Stimulated activated effector memory CD8-positive, alpha-beta T cell treated with anti-CD3 and anti-CD28 coated beads, Interleukin-12 subunit alpha, Interleukin-12 subunit beta, amount 100 ng/mL, for 72 hours (primary cell): ENCODE measurements around the gene GLIPR2.
"Not testable (repeated sequence)": the region's sequence is repeated elsewhere in the genome, so short reads cannot be mapped to it uniquely, and the experiment has no call there.

Experiments used
- ATAC-seq: fragments of 150-1000 bp; cut with Tn5 transposase; 2 replicates; pipeline ENCODE4 v1.10.0; 2021
- DNase-seq, 2 donors: peaks; one replicate each; pipeline ENCODE4 v3.0.0; 2021 to 2022; ENCODE audit warnings: low spot score in 2 of 2
- H3K27ac Mint-ChIP-seq: one replicate; pipeline ENCODE4 v1.8.0; 2022; ENCODE audit warnings: mild to moderate bottlenecking, mixed read lengths
- H3K36me3 Mint-ChIP-seq: one replicate; pipeline ENCODE4 v1.8.0; 2022; ENCODE audit warnings: mild to moderate bottlenecking, mixed read lengths
- H3K4me1 Mint-ChIP-seq: one replicate; pipeline ENCODE4 v1.8.0; 2022; ENCODE audit warnings: mixed read lengths
- H3K4me3 Mint-ChIP-seq: one replicate; pipeline ENCODE4 v1.8.0; 2022; ENCODE audit warnings: mild to moderate bottlenecking, mixed read lengths
- H3K9me3 Mint-ChIP-seq: one replicate; pipeline ENCODE4 v1.8.0; 2022; ENCODE audit warnings: mixed read lengths

GLIPR2 gene, protein sequence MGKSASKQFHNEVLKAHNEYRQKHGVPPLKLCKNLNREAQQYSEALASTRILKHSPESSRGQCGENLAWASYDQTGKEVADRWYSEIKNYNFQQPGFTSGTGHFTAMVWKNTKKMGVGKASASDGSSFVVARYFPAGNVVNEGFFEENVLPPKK

DNA sequence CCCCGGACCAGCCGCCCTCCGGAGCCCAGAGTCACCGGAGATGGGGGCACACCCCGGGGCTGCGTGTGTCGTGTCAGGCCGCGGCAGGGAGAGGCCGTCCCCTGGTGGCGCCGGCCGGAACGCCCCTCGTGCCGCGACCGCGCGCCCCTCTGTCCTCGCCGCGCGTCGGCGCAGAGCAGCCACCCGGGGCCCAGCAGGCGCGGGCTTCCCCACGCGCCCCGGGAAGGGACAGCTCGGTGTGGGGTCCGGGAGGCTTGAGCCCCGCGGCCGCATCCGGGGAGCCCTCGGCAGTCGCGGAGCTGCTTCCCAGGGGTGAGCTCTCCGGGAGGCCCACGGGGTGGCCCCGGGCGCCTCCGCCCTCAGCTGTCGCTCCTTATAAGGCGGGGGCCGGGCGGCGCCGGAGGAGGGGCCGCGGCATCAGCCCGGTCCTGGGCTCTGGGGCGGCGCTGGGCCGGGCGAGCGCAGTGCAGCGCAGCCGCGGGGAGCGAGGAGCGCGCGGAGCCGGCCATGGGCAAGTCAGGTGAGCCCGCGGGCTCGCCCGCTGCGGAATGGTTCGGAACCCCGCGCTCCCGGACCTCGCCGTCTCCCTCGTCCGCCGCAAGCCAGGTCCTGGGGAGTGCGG is at the start of gene GLIPR2:
GLIPR2 (plus strand) TSS at position 462 of the 622 bp plus-strand sequence; CDS start at position 508, 46 bp downstream.
- DNase-seq (peak; percentile 76 to 85), ATAC-seq (peak; percentile 98)
- Mint-ChIP-seq H3K4me3 (peak within 1 kb of the TSS; percentile 97), H3K4me1 (peaks cover 52% of the 10 kb centered on the region), H3K27ac (peak within 1 kb of the TSS; percentile 93), H3K9me3 (no peaks in the 10 kb centered on the region), H3K36me3 (peaks cover 7% of the 10 kb centered on the region)

DNA sequence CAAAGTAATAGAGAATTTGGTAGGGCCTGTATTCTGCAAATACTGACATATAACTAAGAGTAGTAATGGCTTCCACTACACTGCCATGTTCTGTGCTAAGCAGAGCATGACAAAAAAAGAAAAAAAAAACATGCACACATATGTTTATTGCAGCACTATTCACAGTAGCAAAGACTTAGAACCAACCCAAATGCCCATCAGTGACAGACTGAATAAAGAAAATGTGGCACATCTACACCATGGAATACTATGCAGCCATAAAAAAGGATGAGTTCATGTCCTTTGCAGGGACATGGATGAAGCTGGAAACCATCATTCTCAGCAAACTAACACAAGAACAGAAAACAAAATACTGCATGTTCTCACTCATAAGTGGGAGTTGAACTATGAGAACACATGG is 49.5 kb upstream of the GLIPR2 start:
- H3K4me1 Mint-ChIP-seq, H3K36me3 Mint-ChIP-seq, H3K9me3 Mint-ChIP-seq, H3K27ac Mint-ChIP-seq, H3K4me3 Mint-ChIP-seq, DNase-seq, ATAC-seq: not testable (repeated sequence)

DNA sequence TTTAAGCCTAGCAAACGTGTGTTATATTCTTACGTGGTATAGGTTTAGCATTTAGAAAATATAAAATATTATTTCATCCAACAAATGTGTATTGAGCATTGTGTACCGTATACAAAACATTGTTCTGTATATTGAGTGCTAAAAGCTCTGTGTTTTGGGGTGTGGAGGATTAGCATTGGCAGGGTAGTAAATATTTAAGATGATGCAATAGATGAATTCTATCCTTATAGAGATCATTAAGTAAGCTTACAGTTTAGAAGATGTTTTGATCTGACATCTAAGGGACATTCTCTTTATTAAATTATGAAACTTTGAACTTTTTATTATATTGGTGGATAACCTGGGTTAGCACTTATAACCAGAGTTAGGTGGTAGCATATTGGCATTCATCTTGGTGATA is 48.5 kb upstream of the GLIPR2 start:
- H3K9me3 Mint-ChIP-seq: peaks cover 4% of the 10 kb centered on the region
- ATAC-seq (no peak), DNase-seq (no peak)
- no peak overlapping the region for H3K4me3 Mint-ChIP-seq
- peaks cover 14% of the 10 kb centered on the region for H3K4me1 Mint-ChIP-seq
- no peak overlapping the region for H3K27ac Mint-ChIP-seq
- H3K36me3 Mint-ChIP-seq: peaks cover 6% of the 10 kb centered on the region

DNA sequence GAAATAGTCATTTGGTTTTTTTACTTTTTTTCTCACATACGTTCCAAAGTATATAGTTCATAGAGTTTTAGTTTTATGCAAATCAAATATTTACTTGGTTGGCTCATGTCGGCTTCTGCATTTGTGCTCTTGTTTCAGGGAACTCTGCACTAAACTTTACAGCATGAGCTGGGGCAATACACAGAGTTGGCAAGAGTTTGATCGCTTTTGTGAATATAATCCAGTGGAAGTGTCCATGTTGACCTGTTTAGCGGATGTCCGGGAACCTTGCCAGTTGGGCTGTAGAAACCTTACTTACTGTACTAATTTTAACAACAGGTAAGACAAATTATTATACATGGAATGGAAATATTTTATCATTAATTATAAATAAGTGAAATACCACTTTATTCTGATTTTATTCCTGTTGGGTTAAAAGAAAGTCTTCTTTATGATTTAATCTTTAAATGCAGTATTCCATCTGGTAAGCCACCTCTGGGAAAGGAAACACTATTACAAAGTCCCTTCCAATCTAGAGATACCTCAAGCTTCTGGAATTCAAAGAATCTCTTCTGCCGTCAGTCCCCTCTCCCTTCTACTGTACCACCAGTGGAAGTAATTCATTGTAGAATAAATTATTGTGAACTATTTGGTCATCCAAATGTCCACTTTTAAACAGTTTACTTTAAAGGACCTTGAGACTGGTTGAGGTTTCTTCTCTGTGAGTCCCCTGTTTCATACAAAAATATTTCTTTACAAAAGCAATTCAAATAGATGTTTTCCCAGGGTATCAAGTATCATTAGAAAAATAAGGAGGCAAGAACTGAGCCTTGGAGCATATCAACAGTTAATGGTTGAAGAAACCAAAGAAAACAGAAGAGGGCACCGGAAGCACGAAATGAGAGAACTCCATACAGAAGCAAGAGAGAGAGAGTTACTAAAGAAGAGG is 45.2 kb upstream of the GLIPR2 start:
- peaks cover 6% of the 10 kb centered on the region for H3K36me3 Mint-ChIP-seq
- peaks cover 4% of the 10 kb centered on the region for H3K9me3 Mint-ChIP-seq
- ATAC-seq (no peak), DNase-seq (no peak)
- peaks cover 14% of the 10 kb centered on the region for H3K4me1 Mint-ChIP-seq
- H3K4me3 Mint-ChIP-seq: no peak overlapping the region
- H3K27ac Mint-ChIP-seq: peak overlapping the region; percentile 35

DNA sequence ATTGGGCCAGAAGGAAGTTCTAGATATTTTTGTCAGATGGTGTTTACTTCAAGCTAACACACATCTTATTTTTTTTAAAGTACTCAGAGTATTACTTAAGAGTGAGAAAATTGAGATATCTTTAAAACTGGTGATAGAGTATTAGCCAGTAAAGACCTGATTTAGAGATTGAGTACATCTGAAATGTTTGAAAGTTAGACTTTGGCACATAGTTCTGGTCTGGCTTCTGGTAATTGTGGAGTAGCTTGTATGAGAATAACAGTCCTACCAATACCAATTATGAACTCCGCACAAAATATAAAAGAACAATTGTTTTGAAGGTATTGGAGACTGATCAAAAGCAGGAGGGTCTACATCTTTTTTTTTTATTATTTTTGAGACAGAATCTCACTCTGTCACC is 44.5 kb upstream of the GLIPR2 start:
- DNase-seq (no peak), ATAC-seq (no peak)
- H3K4me3 Mint-ChIP-seq: no peak overlapping the region
- H3K9me3 Mint-ChIP-seq: peaks cover 4% of the 10 kb centered on the region
- peaks cover 14% of the 10 kb centered on the region for H3K4me1 Mint-ChIP-seq
- peaks cover 6% of the 10 kb centered on the region for H3K36me3 Mint-ChIP-seq
- peak overlapping the region; percentile 35 for H3K27ac Mint-ChIP-seq

DNA sequence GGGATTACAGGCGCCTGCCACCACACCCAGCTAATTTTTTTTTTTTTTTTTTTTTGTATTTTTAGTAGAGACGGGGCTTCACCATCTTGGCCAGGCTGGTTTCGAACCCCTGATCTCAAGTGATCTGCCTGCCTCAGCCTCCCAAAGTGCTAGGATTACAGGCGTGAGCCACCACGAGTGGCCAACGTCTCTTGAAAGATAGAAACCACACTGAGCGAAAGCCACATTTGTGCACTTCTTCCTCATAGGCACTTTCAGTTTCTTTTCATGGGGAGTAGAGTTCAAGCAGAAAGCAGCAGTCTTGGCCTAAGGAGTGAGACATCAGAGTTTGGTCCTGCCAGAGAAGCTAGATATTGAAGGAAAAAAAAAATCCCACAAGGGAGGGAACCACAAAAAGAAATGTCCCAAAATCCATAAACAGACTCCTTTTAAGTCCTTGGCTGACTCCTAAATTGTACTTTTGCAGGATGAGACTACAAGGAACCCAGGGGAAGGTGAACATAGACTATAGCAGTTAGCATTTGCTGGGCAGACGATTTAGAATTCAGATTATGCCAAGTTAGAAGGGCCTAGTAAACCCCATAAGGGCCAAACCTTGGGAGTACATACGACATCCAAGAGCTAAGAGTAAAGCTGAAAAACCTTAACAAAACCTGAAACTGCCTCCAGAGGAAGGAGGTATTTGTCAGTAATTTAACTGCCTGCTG is 43.9 kb upstream of the GLIPR2 start:
- Mint-ChIP-seq H3K27ac (peak overlapping the region; percentile 41), H3K4me1 (peaks cover 14% of the 10 kb centered on the region), H3K9me3 (peaks cover 4% of the 10 kb centered on the region), H3K4me3 (no peak overlapping the region), H3K36me3 (peaks cover 6% of the 10 kb centered on the region)
- peak; percentile 7 to 66 for DNase-seq
- peak; percentile 96 for ATAC-seq

DNA sequence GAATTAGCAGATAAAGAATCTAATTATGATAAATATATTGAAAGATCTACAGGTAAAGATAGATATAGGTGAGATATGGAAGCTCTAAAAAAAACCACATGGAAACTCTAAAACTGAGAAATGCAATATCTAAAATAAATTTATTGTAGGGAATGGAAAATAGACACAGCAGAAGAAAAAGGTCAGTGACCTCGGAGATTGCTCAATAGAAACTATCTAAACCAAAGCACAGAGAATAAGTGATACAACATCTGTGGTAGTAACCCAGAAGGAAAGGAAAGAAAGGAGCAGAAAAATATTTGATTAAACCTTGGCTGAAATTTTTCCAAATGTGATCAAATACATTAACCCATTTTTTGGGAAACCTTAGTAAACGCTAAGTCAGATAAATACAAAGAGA is 43.1 kb upstream of the GLIPR2 start:
- H3K9me3 Mint-ChIP-seq: peaks cover 4% of the 10 kb centered on the region
- peaks cover 14% of the 10 kb centered on the region for H3K4me1 Mint-ChIP-seq
- H3K4me3 Mint-ChIP-seq: no peak overlapping the region
- no peak for ATAC-seq
- peaks cover 6% of the 10 kb centered on the region for H3K36me3 Mint-ChIP-seq
- no peak overlapping the region for H3K27ac Mint-ChIP-seq
- no peak for DNase-seq

DNA sequence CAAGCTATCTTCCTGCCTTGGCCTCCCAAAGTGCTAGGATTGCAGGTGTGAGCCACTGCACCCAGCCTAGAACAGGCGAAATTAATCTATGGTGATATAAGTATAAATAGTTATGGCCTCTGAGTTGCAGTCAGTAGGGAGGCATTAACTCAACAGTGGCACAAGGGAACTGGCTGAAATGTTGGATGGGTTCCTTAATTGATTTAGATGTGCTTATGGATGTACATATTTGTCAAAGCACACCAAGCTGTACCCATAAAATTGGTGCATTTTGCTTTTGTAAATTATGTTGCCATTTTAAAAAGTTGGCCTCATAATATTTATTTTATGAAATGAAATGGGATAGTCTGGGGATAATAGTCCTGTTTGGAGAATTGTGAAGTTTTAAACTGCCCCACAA is 36.8 kb upstream of the GLIPR2 start:
- Mint-ChIP-seq H3K27ac (no peak overlapping the region), H3K9me3 (no peaks in the 10 kb centered on the region), H3K4me1 (peaks cover 7% of the 10 kb centered on the region), H3K4me3 (no peak overlapping the region), H3K36me3 (no peaks in the 10 kb centered on the region)
- no peak for ATAC-seq
- DNase-seq: no peak

DNA sequence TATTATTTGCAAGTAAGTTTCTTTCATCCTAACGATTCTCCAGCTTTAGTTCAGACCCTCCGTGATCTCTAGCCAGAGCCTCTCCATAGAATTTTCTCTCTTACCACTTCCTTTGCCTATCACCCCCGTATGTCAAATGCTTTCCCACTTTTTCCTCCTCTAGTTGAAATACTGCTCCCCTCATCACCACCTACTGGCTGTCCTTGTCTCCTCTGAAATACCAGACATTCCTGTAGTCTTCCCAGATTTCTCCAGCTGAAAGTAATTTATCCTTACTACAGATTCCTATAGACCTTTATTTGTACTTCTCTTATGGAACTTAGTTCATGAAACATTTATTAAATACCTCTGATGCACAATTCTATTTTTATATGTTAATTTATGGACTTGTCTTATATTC is 36.0 kb upstream of the GLIPR2 start:
- no peak overlapping the region for H3K4me3 Mint-ChIP-seq
- no peaks in the 10 kb centered on the region for H3K9me3 Mint-ChIP-seq
- H3K36me3 Mint-ChIP-seq: no peaks in the 10 kb centered on the region
- DNase-seq (no peak), ATAC-seq (no peak)
- peaks cover 7% of the 10 kb centered on the region for H3K4me1 Mint-ChIP-seq
- H3K27ac Mint-ChIP-seq: no peak overlapping the region

DNA sequence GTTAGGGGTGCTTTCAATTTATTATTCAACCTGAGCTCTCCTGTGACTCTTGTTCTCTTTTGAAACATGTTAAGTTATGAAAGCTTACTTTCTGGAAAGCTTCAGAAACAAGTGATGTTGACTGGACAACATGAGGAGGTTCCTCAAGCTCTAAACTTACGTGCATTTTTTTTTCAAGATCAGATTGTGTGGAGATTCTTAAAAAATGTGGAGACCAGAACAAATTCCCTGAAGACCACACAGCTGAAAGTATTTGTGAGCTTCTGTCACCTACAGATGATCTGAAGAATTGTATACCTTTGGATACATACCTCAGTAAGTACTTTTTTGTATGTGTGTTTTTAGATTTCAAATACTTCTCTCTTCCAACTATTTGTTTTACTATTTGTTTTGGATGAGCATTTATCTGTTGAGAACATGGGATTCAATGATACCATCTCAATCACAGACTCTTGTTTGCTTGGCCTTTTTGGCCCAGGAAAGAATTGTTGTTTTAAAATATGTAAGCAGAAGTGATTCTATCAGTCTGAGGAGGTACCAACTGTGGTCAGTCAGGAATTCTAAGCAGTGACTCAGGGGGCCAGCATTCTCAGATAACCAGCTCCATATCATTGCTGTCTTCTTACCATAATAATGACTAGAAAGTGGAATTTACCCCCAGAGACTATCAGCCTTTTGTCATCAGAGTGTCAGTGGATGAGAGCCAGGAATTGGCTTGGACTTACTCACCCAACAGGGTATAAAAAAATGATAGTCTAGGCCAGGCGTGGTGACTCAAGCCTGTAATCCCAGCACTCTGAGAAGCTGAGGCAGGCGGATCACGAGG is 34.4 kb upstream of the GLIPR2 start:
- H3K36me3 Mint-ChIP-seq: no peaks in the 10 kb centered on the region
- H3K9me3 Mint-ChIP-seq: no peaks in the 10 kb centered on the region
- DNase-seq (no peak), ATAC-seq (no peak)
- no peak overlapping the region for H3K4me3 Mint-ChIP-seq
- no peak overlapping the region for H3K27ac Mint-ChIP-seq
- peaks cover 7% of the 10 kb centered on the region for H3K4me1 Mint-ChIP-seq

DNA sequence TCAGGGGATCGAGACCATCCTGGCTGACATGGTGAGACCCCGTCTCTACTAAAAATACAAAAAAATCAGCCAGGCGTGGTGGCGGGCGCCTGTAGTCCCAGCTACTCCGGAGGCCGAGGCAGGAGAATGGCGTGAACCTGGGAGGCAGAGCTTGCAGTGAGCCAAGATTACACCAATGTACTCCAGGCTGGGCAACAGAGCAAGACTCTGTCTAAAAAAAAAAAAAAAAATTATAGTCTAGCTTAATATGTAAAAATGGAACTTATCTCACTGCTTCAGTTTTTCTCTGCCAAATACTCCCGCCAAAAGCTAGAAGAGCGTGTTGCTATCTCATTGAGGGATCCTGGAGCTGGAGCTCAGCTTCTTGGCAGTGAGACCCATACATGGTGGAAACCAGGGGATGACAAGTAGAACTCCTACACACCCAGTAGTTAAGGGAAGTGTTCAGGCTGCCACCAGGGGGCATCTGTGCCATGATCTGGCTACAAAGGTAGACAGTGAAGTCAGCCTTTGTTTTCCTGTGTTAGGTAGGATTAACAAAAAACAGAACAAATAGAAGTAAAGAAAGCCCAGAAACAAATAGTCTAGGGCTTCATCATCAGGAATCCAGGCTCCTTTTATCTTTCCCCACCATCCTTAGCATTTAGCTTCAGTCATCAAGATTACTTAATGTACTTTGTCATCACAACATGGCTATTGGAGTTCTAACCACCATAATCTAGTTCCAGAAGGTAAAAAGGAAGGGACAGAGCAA is 33.6 kb upstream of the GLIPR2 start:
- H3K36me3 Mint-ChIP-seq: no peaks in the 10 kb centered on the region
- ATAC-seq (peak; percentile 100), DNase-seq (peak; percentile 79 to 87)
- no peak overlapping the region for H3K4me3 Mint-ChIP-seq
- H3K27ac Mint-ChIP-seq: no peak overlapping the region
- peaks cover 7% of the 10 kb centered on the region for H3K4me1 Mint-ChIP-seq
- H3K9me3 Mint-ChIP-seq: no peaks in the 10 kb centered on the region

DNA sequence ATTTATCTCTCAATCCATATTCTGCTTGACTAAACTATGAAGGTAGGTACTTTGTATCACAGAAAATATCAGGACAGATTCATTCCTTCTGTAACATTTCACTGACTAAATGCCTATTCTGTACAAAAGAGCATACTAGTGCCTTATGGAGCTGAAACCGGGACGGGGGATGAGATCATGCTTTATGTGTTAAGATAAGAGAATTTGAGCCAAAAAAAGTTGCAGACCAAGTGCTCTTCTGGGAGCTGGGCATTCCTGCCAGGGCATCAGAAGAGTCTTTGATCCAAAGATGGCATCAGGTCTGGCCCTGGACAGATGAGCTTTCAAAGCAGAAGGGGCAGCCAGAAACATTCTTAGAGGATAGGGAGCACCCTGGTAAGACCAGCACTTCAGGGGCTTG is 27.5 kb upstream of the GLIPR2 start:
- no peaks in the 10 kb centered on the region for H3K4me1 Mint-ChIP-seq
- no peak overlapping the region for H3K27ac Mint-ChIP-seq
- no peak overlapping the region for H3K4me3 Mint-ChIP-seq
- ATAC-seq (no peak), DNase-seq (no peak)
- H3K36me3 Mint-ChIP-seq: no peaks in the 10 kb centered on the region
- H3K9me3 Mint-ChIP-seq: no peaks in the 10 kb centered on the region

DNA sequence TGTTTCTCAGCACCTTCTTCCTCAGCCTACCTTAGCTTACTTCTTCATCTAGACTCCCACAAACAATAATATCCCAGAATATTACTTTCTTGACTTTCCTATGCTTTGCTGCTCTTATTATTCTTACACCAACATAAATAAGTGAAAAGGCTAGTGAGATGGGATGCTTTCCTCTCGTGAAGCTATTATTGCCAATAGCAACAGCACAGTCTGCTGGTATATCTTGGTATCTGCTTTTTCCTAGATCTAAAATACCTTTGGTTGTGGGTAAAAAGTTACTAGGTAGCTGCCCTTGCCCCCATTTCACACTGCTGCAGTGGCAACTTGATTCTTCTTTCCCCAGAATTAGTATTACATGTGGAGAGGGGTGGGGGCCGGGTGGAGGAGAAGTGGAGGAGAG is 26.1 kb upstream of the GLIPR2 start:
- Mint-ChIP-seq H3K27ac (no peak overlapping the region), H3K4me1 (no peaks in the 10 kb centered on the region), H3K4me3 (no peak overlapping the region), H3K36me3 (no peaks in the 10 kb centered on the region), H3K9me3 (no peaks in the 10 kb centered on the region)
- ATAC-seq: no peak
- DNase-seq: no peak

DNA sequence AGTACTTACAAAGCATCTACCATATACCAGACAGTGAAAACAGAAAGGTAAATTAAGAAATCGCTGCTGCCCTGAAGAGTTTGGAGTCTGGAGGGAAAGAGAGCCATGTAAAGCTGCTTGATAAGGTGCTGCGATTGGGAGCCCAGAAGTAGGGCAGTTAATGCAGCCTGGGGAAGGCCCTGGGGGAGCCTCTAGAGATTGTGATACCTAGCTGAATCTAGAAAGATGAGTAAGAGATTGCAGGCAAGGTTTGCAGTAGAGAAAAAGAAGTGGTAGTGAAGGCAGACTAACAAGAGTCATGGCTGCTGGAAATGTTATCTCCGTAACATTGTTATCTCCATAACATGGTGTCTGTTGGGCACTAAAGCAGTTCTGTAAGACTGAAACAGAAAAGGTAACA is 24.0 kb upstream of the GLIPR2 start:
- DNase-seq (no peak), ATAC-seq (no peak)
- no peaks in the 10 kb centered on the region for H3K9me3 Mint-ChIP-seq
- no peak overlapping the region for H3K4me3 Mint-ChIP-seq
- no peaks in the 10 kb centered on the region for H3K4me1 Mint-ChIP-seq
- no peaks in the 10 kb centered on the region for H3K36me3 Mint-ChIP-seq
- no peak overlapping the region for H3K27ac Mint-ChIP-seq
